ENCODE results near the gene PEAK1. TPM values are rescaled to one million over a fixed set of nuclear protein-coding genes. Genes with fewer than 3 reads are reported as not detected.

Gene PEAK1
- polyA plus RNA-seq, 12 donors = 30.1 to 62.5 (median 38.3) TPM; not detected in 1

DNA sequence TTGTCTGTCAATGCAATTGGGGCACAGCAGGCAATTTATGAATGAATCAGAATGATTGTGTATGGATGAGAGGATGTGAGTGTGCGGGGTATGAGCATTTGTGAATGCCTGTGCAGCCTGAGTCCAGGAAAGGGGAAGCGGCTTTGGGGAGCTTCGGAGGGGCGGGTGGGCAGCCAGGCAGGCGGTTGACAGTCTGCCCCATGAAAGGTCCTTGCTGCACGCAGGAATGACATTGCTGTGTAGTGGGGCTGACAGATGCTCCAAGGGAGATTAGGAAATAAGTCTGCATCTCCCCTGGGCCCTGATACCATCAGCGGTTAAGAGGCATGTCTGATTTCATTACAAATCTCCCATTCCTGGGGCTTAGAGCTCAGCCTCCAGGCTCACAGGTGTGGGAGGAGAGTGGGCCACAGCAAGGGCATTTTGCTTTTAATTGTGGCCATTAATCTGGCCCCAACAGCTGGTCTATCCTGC lies 322.6 kb downstream of the PEAK1 start:
- DNase-seq = no peak

DNA sequence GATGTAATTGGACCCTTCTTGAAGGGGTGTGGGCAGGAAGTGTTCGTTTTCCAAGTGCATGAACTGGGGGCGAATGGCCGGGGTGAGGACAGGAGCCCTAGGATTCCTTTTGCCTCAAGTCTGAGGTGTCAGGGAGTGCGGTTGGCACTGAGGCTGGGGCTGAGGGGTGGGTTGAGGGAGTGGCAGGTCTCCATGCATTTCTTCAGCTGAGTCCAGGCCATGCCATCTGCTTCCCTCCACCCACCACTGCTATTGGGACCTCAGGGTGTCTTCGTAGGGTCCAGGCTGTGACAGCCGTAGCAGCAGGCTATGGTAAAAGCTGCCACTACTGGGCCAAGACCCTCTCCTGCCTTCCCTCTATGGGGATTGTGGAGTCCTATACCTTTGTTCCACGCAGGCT lies 323.4 kb downstream of the PEAK1 start:
- no peak for DNase-seq

DNA sequence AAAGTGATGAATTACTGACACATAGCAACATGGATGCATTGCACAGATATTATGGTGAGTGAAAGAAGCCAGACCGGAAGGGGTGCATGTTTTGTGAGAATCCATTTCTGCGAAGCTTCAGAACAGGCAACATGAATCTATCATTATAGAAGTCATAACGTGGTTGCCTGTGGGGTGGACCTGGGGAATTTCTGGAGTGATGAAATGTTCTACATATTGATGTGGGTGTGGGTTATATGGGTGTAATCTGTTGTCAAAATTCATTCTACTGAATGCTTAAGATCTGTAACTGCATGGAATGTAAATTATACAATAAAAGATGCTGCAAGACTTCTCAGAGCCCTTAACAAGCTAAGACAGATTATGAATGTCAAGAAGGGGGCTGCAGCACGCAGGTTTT lies 323.8 kb downstream of the PEAK1 start:
- no peak for DNase-seq

DNA sequence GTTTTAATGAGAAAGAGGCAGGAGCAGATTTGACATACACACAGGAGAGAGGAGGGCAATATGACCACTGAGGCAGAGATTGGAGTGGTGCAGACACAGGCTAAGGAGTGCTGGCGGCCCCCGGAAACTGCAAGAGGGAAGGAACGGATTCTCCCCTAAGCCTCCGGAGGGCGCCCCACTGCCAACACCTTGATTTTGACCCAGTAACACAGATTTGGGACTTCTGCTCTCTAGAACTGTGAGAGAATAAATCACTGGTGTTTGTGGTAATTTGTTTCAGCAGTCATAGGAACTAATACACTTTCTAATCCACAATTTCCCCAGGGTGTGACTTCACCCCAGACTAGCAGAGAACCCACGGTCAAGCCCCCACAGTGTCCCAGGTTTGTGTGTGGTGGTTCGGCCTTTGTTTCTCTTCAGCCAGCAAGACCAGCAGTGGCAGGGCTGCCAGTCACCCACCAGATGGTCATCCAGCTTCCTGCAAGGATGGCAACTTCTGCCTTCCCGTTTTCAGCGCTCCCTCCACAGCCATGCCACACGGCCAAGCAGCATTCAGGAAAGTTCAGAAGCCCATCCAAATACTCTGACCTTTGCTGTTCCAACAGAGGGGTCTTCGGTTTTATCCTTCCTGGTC lies 325.4 kb downstream of the PEAK1 start:
- DNase-seq = no peak

DNA sequence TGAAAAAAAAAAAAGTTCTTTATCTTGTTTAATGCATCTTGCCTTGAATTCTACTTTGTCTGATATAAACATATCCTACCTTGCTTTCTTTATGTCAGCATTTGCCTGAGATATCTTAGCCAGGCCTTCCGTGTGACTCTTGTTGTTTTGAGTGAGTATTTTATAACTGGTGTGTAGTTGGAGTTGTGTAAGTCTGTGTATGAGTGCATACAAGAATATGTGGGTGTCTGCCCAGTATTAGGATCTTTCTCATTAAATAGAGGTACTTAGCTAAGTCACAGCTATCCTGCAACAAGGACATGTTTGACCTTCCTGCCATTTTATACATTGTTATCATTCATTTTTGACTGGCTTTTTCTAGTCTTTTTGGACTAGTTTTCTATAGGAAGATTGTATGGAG lies 326.5 kb downstream of the PEAK1 start:
- no peak for DNase-seq

DNA sequence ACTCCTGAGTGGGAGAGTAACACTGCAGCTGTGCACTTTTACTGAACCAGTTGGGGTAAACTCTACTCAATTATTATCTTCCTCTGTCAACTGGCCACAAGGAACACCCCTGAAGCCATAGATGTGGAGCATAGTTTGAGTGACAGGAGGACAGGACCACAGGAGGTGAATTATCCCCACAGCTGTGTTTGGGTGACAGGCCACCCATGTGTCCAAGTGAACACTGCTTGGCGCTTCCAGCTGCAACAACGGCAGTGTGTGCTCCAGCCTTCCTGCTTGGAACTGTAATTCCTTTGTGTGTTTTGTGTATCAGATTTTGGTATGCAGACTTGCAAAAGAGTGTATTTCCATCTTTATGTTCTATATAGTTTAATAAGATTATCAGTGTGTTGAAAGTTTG lies 328.8 kb downstream of the PEAK1 start:
- no peak for DNase-seq

GRCh38 chr15:77087213-77087612 lies 332.7 kb downstream of the PEAK1 start:
- DNase-seq = no peak

DNA sequence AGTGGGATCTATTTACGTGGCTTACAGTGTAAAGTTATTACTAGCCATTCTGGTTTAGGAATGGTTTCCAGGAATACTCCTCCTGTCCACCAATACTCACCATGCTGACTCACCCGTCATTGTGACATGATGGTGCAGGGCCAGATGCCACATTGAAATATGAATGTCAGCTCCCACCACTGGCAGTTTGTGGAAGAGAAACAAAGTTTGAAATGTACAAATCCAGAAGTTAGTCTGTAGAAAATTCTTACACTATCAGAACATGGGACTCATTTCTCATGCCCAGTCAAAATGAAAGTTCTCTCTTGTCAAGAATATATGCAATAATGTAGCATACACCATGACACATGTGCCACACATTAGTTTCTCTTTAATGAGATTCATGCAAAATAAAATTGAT lies 334.6 kb downstream of the PEAK1 start:
- no peak for DNase-seq

- no peak for DNase-seq
These were observed 335.5 kb downstream of the PEAK1 start for GRCh38 chr15:77084436-77084835.

DNA sequence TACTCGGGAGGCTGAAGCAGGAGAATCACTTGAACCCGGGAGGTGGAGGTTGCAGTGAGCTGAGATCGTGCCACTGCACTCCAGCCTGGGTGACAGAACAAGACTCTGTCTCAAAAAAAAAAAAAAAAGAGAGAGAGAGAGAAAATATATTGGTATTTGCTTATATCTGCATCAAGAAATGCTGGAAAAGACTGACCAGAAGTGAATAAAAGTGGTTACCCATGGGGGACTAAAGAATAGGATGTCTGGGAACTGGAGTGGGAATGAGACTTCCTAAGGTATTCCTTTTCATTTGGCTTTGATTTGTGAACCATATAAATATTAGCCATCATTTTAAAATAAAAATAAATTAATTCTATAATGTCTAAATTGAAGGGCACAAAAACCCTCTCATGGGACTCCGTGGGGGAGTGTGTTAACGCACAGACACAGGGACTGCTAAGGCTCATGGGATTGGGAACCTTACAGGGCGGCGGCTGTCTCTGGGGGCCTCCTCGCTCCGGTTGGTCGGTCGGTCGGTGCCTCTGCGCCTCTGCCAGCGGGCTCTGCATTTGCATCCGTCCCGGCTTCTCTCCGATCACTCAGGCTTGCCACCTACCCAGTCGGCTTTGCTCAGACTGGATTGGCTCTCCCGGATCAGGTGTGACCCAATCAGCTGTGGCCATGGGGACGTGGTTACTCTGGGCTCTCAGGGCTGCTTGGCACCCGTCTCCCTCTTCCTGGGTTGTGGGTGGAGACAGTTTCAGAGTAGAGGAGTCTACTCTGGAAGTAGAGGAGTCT lies 336.3 kb downstream of the PEAK1 start:
- DNase-seq = no peak

DNA sequence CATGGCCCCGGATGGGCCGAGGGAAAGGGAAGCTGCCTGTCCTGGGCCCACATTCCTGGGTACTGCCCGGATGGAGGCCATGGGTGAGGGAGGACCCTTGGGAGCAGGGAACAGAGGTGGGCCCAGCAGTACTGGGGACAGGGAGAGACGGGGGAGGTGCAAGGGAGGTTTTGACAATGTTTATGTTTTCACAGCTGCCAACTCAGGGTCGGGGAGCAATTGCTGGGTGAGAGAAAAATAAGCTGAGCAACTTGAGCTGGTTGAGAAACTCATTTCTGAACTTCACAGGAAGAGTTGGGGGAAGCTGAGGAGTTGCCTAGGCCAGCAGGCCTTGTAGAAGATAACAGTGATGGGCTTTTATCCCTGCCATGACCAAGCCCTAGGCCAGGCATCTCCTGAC lies 337.9 kb downstream of the PEAK1 start:
- DNase-seq = no peak

DNA sequence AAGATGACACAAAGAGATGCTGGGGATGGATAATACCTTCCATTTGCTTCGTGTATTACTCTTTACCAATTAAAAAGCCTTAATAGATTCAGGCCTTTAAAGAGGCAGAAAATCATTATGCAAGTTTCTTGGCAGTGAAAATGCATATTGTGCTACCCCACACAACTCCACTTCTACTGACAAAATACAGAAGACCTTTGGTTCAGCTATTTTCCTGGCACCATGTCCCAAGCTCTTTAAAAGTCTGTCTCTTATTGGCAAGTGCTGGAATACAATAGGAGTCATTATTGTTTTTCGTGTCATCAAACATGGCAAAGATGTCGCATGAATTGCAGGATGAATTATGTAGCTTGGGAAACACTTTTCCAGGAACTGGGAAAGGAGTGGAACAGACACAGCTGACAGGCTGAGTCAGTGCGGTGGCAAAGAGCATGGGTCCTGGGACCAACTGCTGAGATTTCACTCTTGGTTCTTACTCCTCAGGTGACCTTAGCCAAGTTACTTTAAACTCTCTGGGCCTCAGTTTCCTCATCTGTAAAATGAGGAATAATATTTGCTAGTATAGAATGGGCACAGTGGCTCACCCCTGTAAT lies 343.5 kb downstream of the PEAK1 start:
- no peak for DNase-seq

GRCh38 chr15:77075528-77075927 lies 344.4 kb downstream of the PEAK1 start:
- DNase-seq = no peak

DNA sequence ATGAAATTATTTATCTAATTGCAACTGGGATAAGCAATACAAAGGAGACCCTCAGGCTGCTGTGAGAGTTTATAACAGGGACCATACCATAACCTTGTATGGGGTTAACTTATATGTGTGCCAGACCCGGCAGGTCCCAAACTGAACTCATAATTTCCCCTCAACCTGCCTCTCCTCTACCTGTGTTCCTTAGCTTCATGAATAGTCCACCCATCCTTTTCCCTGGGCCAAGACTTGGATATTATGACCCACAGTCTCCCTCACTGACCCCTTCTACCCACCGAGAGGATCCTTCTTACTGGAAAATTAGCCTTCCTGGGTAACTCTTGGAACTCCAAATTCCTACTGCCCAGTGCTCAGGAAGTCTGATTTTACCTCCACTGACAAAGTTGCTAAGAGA lies 345.6 kb downstream of the PEAK1 start:
- no peak for DNase-seq

- no peak for DNase-seq
These were observed 348.3 kb downstream of the PEAK1 start for GRCh38 chr15:77071305-77072223.

DNA sequence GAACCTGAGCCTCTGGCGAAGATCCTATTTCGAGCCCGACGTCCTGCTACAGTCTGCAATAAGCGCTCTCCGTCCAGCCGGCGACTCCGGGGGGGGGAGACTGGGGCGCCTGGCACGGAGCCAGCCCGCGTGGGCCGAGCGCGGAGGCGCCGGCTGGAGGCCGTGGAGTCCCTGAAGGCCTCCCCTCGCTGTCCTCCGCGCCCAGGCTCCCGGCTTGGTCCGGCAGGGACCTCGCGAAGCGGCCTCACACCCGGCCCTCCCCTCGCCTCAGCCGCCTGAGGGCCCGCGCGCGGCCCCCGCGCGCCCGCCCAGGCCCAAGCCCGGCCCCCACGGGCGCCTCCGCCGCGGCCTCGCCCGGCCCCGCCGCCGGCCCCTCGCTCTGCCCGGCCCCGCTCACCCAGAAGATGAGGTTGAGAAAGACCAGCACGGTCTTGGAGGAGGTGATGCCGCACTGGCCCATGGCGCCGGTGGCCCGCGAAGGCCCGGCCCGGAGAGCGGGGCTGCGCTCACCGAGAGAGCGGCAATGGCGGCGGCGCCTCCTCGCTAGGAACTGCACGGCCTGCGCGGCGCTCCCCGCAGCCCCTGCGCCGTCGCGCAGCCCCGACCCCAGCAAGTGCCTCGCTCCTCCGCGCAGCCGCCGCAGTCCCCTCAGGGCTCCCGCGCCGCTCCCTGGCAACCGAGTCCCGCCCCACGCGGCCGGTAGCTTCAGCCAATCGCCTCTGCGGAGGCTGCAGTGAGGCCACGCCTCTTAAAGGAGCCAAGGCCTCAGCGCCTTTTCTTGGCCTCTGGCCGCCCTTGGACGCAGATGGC lies 349.2 kb downstream of the PEAK1 start, which contains the start of gene TSPAN3:
TSS of gene TSPAN3 (minus strand) at position 615 of the 810 bp plus-strand sequence. CDS start at position 460, 155 bp downstream.
- peak; percentile 95 for DNase-seq

DNA sequence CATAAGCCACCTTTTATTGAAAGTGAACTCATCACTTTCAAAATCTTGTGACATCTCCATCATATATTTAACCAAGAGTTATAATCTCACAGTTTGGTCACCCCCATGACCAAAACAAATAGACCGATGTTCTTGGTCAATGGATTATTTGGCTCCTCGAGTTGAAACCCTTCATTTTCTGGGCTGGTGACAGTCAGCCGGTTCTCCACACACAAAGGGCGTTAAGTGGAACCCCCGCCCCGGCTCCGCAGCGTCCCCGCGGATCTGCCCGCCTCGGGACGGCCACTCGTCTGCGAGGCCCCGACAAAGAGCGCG lies 349.8 kb downstream of the PEAK1 start:
- DNase-seq = peak; percentile 65

DNA sequence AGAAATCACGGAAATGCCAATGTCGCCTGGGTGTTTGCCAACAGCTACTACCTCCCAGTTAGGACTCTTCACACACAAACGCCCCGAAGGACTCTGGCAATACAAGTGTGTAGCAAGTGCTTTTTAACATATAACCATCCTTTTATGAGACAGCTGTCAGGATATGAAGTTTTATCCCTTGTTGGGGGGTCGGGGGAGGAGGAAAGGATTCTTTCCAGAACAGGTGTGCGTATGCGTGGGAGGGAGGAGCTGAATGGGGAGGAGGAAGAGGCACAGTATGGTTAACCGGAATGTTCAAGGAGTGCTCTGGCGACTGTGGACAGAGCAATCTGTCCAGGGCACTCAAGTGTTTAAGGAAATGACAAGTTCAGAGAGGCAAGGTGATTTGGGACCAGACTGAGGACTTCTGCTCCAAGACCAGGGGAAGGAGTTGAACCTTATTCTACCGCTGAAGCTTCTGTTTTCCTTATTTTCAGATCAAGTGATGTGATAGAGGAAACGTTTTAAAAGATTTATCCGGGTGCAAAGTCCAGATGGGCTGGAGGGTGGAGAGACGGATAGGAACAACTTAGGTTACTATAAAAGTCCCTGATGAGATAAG lies 350.3 kb downstream of the PEAK1 start:
- no peak for DNase-seq

DNA sequence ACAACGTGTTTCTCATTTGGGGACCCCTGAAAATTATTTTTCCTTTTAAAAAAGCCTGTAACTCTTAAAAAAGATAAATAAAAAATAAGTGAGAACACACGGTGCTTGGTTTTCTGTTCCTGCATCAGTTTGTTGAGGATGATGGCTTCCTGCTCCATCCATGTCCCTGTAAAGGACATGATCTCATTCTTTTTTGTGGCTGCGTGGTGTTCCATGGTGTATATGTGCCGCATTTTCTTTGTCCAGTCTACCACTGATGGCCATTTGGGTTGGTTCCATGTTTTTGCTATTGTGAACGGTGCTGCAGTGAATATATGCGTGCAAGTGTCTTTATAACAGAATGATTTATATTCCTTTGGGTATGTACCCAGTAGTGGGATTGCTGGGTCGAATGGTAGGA lies 351.3 kb downstream of the PEAK1 start:
- no peak for DNase-seq

DNA sequence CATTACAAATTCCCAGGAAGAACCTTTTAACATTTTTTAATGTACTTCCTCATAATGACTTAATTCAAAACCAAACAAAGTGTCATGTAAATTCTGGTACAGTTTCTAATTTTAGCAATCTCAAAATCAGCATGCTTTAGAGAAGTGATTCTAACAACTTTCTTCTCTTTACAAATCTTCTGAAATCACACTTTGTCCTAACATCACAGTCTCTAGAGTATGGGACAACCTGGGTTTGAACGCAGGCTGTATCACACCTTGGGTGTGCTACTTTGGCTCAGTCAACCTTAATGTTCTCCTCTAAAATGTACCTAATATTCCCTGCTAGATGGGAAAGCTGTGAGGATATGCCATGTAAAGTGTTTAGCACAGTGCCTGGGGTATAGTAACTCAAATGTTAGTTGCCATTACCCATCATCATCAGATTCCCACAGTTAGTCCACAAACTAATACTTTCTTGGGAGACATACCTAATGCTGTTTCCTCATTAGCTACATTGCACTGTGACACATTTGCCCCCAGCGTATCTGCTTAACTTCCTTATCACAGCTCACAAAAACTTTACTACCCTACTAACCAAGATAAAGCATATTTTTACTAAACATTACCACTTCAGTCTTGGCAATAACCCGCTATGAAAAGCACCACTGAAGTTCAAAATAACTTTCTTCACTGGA lies 352.1 kb downstream of the PEAK1 start:
- no peak for DNase-seq

Measured in muscle of arm (tissue), 12 donors.